GM18511 (cell line): ENCODE results near the gene PAWR.
"Not testable (repeated sequence)": the region's sequence is repeated elsewhere in the genome, so short reads cannot be mapped to it uniquely, and the experiment has no call there.

ENCODE experiments used
- ATAC-seq: cut with Tn5 transposase; IDR thresholded peaks from one replicate; pipeline ENCODE4 v1.9.1; 2021; ENCODE audit warnings: mild to moderate bottlenecking, moderate library complexity; ENCODE audit not compliant: unreplicated experiment

PAWR gene

DNA sequence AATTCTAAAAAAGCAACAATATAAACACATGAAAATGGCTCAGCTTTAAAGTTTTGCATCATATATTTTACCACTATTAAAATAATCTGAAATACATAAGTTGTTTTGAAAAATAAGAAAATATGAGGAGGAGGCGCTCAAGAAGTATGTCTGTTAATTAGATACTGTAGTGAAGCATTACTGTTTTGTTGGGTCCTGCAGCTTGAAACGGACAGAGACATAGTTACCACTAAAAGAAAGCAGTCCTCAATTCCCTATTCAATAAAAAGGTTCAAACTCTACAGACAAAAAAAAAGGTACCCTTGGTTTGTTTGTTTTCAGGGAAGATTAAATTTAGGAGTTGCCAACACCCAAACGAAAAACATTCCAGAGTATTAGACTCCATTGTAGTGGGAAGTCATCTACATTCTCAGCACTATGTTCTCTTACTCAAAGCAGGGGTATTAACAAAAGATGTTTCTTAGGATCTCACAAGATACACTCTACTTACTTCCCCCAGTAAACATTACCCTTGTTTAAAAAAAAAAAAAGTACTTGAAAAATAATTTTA is 3.0 kb downstream of the PAWR start:
- no peak for ATAC-seq

DNA sequence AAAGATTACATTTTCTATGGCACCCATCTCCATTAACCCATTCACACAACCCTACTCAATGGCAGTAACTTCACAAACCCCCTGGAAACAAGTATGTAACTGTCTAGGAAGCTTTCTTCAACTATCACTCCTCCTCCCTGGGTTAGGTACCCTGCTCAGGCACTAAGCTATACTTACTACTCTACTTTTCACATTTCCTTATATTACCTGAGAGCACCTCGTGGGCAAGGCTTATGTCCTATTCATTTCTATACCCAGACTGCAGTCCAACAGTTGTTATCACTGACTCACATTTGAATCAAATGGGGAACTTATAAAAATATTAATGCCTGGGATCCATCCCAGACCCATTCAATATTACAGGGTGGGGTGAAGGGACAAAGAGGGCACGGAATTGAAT is 4.6 kb downstream of the PAWR start:
- no peak for ATAC-seq

- ATAC-seq = no peak
Observed at GRCh38 chr12:79685068-79685467, 5.7 kb downstream of the PAWR start.

DNA sequence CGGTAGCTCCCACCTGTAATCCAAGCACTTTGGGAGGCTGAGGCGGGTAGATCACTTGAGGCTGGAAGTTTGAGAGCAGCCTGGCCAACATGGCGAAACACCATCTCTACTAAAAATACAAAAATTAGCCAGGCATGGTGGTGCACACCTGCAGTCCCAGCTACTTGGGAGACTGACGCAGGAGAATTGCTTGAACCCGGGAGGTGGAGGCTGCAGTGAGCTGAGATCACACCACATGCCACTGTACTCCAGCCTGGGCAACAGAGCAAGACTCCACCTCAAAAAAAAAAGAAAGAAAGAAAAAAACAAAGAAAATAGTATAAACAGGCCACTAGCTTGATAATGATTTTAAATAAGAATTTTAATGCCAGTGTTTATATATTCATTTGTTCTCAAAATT is 6.4 kb downstream of the PAWR start:
- not testable (repeated sequence) for ATAC-seq

- no peak for ATAC-seq
Observed at GRCh38 chr12:79682593-79682992, 8.2 kb downstream of the PAWR start.

- no peak for ATAC-seq
Observed at GRCh38 chr12:79681008-79681590, 9.7 kb downstream of the PAWR start.

GRCh38 chr12:79680051-79680450 is 10.7 kb downstream of the PAWR start:
- ATAC-seq = no peak

GRCh38 chr12:79678306-79678705 is 12.5 kb downstream of the PAWR start:
- no peak for ATAC-seq

GRCh38 chr12:79677672-79678071 is 13.1 kb downstream of the PAWR start:
- no peak for ATAC-seq

- no peak for ATAC-seq
Observed at GRCh38 chr12:79676579-79676978, 14.2 kb downstream of the PAWR start.

GRCh38 chr12:79674629-79675028 is 16.1 kb downstream of the PAWR start:
- no peak for ATAC-seq

GRCh38 chr12:79673354-79673753 is 17.4 kb downstream of the PAWR start:
- ATAC-seq = no peak

GRCh38 chr12:79668113-79668512 is 22.7 kb downstream of the PAWR start:
- ATAC-seq = no peak

GRCh38 chr12:79665212-79665887 is 25.4 kb downstream of the PAWR start:
- no peak for ATAC-seq

DNA sequence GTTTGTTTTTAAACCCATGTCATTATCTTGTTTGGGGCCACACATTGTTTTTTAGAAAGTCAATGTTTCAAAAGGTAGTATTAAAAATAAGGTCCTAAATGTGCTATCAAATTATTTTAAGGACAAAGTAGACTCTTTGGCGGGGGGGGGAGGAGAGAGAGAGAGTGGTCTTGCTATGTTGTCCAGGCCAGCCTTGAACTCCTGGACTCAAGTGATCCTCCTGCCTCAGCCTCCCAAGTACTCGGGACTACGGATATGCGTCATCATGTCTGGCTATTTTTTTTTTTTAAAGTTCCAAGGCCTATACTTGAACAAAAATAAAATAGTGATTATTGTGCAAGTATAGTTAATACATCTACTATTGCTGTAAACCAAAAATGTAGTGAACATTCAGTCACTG is 26.2 kb downstream of the PAWR start:
- no peak for ATAC-seq

DNA sequence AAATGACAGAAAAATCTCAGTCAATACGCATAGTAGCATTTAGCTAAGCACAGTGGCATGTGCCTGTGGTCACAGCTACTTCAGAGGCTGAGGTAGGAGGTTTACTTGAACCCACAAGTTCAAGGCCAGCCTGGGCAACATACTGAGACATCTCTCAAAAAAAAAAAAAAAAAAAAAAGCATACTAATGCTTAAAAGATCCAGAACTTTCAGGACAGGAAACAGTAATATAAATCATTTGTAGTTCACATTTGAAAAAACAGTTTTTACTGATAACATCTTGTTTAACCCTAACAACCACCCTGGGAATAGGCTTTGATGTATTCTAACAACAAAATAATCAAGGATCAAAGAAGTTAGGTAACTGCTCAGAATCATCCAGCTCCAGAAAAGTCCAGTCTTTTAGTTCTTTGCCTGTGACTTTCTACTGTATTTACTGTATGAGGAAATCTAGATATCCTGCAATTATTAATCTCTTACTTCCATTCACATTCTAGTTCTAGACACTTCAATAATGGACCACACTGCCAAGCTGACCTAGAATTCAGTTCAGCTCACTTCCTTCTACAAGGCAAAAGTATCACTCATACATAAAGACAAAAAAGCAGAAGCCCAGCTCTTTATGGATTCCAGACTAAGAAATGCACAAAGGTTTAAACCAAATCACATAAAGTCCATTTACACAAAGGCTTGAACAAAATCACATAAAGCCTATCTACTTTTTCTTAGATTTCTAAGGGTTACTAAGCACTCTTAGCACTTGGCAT is 28.5 kb downstream of the PAWR start:
- no peak for ATAC-seq

GRCh38 chr12:79661629-79662028 is 29.1 kb downstream of the PAWR start:
- ATAC-seq = no peak

DNA sequence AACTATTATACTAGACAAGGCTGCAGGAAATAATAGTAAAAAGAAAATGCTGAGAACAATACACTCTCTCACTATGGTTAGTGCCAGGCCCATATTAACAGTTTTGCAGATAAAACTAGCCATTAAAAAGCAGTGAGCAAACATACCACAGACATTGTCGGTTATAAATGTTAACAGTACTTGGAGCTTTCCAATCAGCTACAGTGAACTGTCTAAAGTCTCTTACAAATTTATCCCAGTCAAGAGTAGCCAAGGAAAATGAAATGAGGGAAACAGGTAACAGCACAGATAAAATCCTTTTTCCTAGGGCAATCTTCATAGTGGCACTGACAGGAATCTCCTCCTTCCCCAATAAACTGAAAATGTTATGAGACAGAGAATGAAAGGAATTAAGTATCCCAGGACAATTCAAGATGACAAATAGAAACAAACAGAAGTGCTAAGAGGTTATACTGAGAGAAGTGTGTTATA is 30.8 kb downstream of the PAWR start:
- ATAC-seq = no peak

DNA sequence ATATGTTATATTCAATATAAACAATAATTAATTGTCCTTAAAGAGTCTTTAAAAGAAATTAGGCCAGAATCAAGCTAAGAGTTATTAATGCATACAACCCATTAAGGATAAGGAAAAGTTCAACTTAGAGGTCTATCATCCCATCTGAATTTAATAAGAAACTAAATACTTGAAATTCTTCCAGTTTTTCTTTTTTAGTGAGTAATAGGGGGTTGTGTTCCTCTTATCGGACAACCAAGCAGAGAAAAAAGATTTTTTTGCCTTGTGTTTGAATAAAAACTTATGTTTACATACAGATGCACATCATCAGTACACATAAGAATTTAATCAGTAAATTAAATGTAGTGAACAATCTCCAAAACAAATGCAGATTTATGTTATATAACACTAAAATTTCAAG is 32.5 kb downstream of the PAWR start:
- no peak for ATAC-seq

GRCh38 chr12:79657136-79657535 is 33.6 kb downstream of the PAWR start:
- ATAC-seq = no peak

DNA sequence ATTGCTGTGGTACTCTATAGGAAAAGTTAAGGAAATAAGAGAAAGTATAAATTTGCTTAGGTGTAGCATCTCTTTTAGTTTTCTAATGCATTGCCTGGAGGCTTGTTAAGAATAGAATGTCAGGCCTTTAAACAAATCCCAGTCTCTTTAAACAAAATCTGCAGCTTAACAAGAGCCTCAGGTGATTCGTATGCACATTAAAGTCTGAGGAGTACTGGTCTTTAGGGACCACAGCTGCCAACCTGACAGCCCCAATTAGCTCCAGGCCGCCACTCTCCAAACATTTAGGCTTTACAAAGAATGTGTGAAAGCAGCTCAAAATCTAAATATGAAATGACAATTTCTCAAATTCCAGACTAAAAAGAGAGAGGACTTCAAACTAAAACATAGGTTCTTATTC is 35.7 kb downstream of the PAWR start:
- ATAC-seq = no peak

DNA sequence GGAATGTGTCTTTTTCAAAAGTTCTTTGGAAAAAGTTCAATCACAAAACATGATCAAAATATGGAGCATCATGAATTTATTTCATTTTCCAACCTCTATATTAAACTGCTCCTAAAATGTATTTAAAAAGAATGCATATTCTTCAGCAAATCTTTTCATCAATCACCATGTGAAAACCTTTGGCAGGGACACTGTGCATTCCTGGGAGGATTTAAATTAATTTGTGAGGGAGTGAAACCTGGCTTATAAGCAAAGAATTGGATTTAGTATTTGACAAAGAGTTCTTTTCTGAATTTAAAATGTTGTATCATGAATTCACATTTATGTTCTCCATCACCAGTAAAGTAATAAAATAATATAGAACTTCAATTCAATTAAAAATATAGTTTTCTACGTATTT is 38.2 kb downstream of the PAWR start:
- ATAC-seq = no peak
